Osteoblast (primary cell): Measurements from ENCODE around the gene HIVEP2. TPM values are rescaled to one million over a fixed set of nuclear protein-coding genes. Genes with fewer than 3 reads are reported as not detected.

ENCODE experiments used
- DNase-seq: peaks from one replicate; pipeline ENCODE4 v3.0.0; 2011; ENCODE audit warnings: low spot score, mixed read lengths; ENCODE audit not compliant: insufficient read length; ENCODE audit errors: missing footprints
- H2AFZ ChIP-seq: 2 replicates; pipeline ENCODE4 v1.6.0; 2011; ENCODE audit warnings: mild to moderate bottlenecking, low read length
- H3K27ac ChIP-seq: 2 replicates; pipeline ENCODE4 v1.5.1; 2011; ENCODE audit warnings: mild to moderate bottlenecking, low read depth, low read length, moderate library complexity
- H3K27me3 ChIP-seq: 2 replicates; pipeline ENCODE4 v1.6.0; 2012; ENCODE audit warnings: mild to moderate bottlenecking, control low read depth, inconsistent platforms, low read length, moderate library complexity; ENCODE audit not compliant: insufficient read depth
- H3K36me3 ChIP-seq: 2 replicates; pipeline ENCODE4 v1.5.1; 2011; ENCODE audit warnings: mild to moderate bottlenecking, low read length, control low read depth, moderate library complexity; ENCODE audit not compliant: insufficient read depth
- H3K4me1 ChIP-seq: 2 replicates; pipeline ENCODE4 v1.5.1; 2011; ENCODE audit warnings: mild to moderate bottlenecking, low read length, control low read depth, moderate library complexity; ENCODE audit not compliant: insufficient read depth
- H3K4me2 ChIP-seq: 2 replicates; pipeline ENCODE4 v1.6.0; 2011; ENCODE audit warnings: mild to moderate bottlenecking, low read length; ENCODE audit not compliant: insufficient read depth
- H3K4me3 ChIP-seq: fragments of 200-600 bp; sonication (generic); 3 replicates; pipeline ENCODE4 v1.5.1; 2012; ENCODE audit warnings: mild to moderate bottlenecking, low read length, inconsistent platforms; ENCODE audit not compliant: insufficient read depth
- H3K79me2 ChIP-seq: 2 replicates; pipeline ENCODE4 v1.6.0; 2012; ENCODE audit warnings: mild to moderate bottlenecking, low read length, control low read depth, inconsistent platforms; ENCODE audit not compliant: insufficient read depth
- H3K9me3 ChIP-seq: 2 replicates; pipeline ENCODE4 v1.5.1; 2011; ENCODE audit warnings: low read depth, low read length, control low read depth
- H4K20me1 ChIP-seq: 2 replicates; pipeline ENCODE4 v1.6.0; 2012; ENCODE audit warnings: mild to moderate bottlenecking, low read length, control low read depth; ENCODE audit not compliant: insufficient read depth
- total RNA-seq: library from RNA; depleted of rRNA; stranded (reverse); fragments of >200 nt; gene quantifications from 2 replicates; pipeline ENCODE4 v1.2.3, GENCODE V29; 2012
- TF ChIP-seq, protein P1 (sequence below): IDR thresholded peaks from 2 replicates; pipeline ENCODE4 v1.5.1; 2011; ENCODE audit warnings: mild to moderate bottlenecking, low read depth, low read length, moderate library complexity; ENCODE audit errors: extremely low read depth

The HIVEP2 gene
- total RNA-seq, 1 donor = 30.4 TPM

DNA sequence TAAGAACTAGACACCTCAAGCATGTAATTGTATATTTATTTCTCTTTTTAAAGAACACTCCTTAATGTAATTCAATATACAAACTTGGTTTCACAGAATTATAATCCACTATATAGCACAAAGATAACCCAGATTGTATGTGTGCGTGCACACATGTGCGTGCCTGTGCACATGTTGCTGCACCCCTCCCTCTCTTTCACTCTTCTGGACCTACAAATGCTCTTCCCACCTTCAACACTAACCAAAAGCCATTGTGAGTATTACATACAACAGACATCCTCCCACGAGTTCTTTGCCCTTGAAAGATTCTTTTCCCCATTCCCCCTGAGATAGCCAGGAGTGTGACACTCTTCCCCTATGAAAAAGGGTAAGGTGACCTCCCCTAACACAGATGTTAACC is 193.5 kb downstream of the HIVEP2 start:
- H2AFZ ChIP-seq = no peak overlapping the region
- no peak overlapping the region for H3K27ac ChIP-seq
- H4K20me1 ChIP-seq = no peaks in the 10 kb centered on the region
- H3K27me3 ChIP-seq = no peaks in the 10 kb centered on the region
- H3K79me2 ChIP-seq = no peaks in the 10 kb centered on the region
- no peaks in the 10 kb centered on the region for H3K9me3 ChIP-seq
- DNase-seq = no peak
- H3K4me2 ChIP-seq = no peak overlapping the region
- no peak overlapping the region for H3K4me3 ChIP-seq
- TF ChIP-seq, protein P1, sequence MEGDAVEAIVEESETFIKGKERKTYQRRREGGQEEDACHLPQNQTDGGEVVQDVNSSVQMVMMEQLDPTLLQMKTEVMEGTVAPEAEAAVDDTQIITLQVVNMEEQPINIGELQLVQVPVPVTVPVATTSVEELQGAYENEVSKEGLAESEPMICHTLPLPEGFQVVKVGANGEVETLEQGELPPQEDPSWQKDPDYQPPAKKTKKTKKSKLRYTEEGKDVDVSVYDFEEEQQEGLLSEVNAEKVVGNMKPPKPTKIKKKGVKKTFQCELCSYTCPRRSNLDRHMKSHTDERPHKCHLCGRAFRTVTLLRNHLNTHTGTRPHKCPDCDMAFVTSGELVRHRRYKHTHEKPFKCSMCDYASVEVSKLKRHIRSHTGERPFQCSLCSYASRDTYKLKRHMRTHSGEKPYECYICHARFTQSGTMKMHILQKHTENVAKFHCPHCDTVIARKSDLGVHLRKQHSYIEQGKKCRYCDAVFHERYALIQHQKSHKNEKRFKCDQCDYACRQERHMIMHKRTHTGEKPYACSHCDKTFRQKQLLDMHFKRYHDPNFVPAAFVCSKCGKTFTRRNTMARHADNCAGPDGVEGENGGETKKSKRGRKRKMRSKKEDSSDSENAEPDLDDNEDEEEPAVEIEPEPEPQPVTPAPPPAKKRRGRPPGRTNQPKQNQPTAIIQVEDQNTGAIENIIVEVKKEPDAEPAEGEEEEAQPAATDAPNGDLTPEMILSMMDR = no peak
- peaks cover 8% of the 10 kb centered on the region for H3K36me3 ChIP-seq
- H3K4me1 ChIP-seq = no peaks in the 10 kb centered on the region

GRCh38 chr6:142750998-142751397 is 194.0 kb downstream of the HIVEP2 start:
- H3K4me3 ChIP-seq = no peak overlapping the region
- no peak for DNase-seq
- H3K36me3 ChIP-seq = peaks cover 8% of the 10 kb centered on the region
- no peak overlapping the region for H3K4me2 ChIP-seq
- H3K9me3 ChIP-seq = no peaks in the 10 kb centered on the region
- no peak overlapping the region for H2AFZ ChIP-seq
- H3K27ac ChIP-seq = no peak overlapping the region
- no peaks in the 10 kb centered on the region for H3K79me2 ChIP-seq
- TF ChIP-seq, protein P1 = no peak
- no peaks in the 10 kb centered on the region for H3K27me3 ChIP-seq
- no peaks in the 10 kb centered on the region for H4K20me1 ChIP-seq
- H3K4me1 ChIP-seq = no peaks in the 10 kb centered on the region

DNA sequence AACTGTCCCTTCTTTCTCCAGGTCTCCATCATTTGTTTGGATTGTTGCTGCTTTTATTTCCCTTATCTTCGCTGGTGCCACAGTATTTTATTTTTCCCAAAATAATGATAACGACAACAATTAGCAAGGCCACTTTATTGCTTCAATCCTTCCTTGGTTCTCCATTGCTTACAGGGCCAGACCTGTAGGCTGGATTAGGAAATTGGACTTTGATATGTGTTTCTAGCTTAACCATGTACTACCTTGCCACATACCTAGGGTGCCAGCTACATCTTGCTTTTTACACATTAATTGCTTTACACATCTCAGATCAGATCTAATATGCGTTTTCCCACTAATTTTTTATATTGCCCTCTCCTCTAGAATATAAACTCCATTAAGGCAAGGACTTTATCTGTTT is 195.4 kb downstream of the HIVEP2 start:
- Histone ChIP-seq H4K20me1 (no peaks in the 10 kb centered on the region), H3K4me3 (no peak overlapping the region), H3K27me3 (no peaks in the 10 kb centered on the region), H3K9me3 (no peaks in the 10 kb centered on the region), H2AFZ (no peak overlapping the region), H3K4me1 (no peaks in the 10 kb centered on the region), H3K36me3 (peaks cover 8% of the 10 kb centered on the region), H3K27ac (no peak overlapping the region), H3K79me2 (no peaks in the 10 kb centered on the region), H3K4me2 (no peak overlapping the region)
- no peak for DNase-seq
- TF ChIP-seq, protein P1 = no peak

DNA sequence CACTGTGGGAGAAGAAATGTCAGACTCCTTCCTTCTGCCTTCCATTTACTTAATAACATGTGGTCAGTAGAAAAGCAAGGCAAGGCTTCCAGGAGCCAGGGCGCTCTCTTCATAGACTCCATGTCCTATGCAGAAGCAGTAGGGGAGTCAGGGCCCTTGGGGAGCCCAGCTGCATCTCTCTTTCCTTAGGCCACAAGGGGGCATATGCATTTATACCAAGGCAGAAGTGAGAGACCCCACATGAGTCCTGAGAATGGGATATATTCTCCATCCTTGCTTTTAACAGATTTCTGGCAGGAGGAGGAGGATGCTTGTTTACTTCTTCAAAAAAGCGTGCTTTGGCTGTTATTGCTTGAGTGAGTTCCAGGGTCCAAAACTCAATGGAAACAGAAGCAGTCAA is 198.5 kb downstream of the HIVEP2 start:
- Histone ChIP-seq H3K4me3 (no peak overlapping the region), H3K27me3 (no peaks in the 10 kb centered on the region), H3K36me3 (no peaks in the 10 kb centered on the region), H2AFZ (no peak overlapping the region), H3K27ac (no peak overlapping the region), H3K4me2 (no peak overlapping the region), H4K20me1 (no peaks in the 10 kb centered on the region), H3K79me2 (no peaks in the 10 kb centered on the region), H3K9me3 (no peaks in the 10 kb centered on the region), H3K4me1 (no peaks in the 10 kb centered on the region)
- TF ChIP-seq, protein P1 = peak; percentile 55
- DNase-seq = no peak
